PC-9 (cell line): ENCODE measurements around the gene EPHA1.

Experiments used
- EZH2 ChIP-seq: fragments of 200-600 bp; sonication (generic); IDR thresholded peaks from 2 replicates; pipeline ENCODE4 v1.8.0; 2017; ENCODE audit warnings: antibody characterized with exemption, low read depth
- TF ChIP-seq, protein P1 (sequence below): fragments of 200-600 bp; sonication (generic); conservative IDR thresholded peaks from 2 replicates; pipeline ENCODE4 v1.6.1; 2017; ENCODE audit warnings: mixed run types, antibody characterized with exemption, mild to moderate bottlenecking, moderate library complexity

DNA sequence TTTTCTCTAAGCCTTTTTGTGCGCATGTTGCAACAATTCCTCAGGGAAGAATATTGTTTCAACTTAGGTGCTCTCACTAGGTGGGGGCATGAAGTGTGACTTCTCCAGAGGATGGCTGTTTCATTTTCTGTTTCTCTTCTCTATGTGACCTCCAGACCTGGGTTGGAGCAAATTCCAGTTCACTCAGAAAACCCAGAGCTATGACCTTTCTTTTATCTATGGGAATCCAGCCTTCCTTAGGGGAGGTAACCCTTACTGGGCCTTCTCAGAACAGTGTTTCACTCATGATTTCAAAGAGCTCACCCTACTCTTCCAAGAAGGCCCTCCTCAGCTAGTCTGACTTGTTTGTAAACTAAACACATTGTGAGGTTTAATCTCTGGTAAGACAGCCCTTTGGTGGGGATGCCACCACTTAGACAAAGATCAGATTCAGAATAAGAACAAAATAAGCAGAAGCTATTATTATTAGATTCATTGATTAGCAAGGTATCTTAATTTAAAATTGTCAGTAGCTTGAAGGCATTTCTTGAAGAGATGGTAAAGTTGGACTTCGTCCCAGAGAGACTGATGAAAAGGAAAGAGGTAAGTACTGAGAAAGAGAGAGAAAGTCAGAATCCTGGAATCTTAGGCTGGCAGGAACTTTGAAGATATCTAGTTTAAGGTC lies 18.0 kb upstream of the EPHA1 start:
- TF ChIP-seq EZH2: no peak
- TF ChIP-seq, protein P1, sequence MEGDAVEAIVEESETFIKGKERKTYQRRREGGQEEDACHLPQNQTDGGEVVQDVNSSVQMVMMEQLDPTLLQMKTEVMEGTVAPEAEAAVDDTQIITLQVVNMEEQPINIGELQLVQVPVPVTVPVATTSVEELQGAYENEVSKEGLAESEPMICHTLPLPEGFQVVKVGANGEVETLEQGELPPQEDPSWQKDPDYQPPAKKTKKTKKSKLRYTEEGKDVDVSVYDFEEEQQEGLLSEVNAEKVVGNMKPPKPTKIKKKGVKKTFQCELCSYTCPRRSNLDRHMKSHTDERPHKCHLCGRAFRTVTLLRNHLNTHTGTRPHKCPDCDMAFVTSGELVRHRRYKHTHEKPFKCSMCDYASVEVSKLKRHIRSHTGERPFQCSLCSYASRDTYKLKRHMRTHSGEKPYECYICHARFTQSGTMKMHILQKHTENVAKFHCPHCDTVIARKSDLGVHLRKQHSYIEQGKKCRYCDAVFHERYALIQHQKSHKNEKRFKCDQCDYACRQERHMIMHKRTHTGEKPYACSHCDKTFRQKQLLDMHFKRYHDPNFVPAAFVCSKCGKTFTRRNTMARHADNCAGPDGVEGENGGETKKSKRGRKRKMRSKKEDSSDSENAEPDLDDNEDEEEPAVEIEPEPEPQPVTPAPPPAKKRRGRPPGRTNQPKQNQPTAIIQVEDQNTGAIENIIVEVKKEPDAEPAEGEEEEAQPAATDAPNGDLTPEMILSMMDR: no peak
